Putamen (tissue), 1 donor: ENCODE results near the gene HCRTR1.
"Not testable (repeated sequence)": the region's sequence is repeated elsewhere in the genome, so short reads cannot be mapped to it uniquely, and the experiment has no call there.

Experiments
- DNase-seq: peaks from one replicate; pipeline ENCODE4 v3.0.0-alpha.2; 2016; ENCODE audit warnings: low spot score

The HCRTR1 gene

DNA sequence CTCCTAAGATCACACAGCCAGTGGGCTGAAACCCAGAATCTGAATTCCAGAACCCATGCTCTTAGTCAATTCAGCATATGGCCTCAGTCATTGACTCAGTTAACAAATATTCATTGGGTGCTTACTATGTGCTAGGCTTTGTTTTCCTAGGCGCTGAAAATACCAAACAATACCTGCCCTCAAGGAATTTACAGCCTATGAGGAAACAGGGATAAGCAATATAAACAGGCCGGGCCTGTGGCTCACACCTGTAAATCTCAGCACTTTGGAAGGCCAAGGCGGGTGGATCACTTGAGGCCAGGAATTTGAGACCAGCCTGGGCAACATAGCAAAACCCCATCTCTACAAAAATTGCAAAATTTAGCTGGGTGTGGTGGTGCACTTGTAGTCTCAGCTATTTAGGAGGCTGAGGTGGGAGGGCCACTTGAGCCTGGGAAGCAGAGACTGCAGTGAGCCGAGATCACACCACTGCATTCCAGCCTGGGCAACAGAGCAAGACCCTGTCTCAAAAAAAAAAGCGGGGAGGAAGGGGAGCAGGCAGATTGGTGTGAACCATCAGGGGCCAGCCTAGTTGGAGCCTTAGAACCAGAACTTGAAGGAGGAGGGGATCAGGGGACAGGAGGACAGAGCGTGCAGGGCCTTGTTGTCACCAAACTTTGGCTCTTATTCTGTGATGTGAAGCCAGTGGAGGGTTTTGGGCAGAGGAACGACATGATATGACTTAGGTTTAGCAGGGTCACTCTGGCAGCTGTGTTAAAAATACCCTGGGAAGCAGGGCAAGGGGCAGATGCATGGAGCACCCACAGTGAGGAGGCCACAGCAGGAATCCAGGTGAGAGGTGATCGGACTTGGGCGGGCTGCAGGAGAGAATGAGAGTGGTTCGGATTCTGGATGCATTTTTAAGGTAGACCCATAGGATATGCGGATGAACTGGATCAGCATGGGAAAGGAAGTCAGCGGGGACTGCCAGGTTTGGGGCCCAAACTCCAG is 35.4 kb upstream of the HCRTR1 start:
- no peak for DNase-seq

DNA sequence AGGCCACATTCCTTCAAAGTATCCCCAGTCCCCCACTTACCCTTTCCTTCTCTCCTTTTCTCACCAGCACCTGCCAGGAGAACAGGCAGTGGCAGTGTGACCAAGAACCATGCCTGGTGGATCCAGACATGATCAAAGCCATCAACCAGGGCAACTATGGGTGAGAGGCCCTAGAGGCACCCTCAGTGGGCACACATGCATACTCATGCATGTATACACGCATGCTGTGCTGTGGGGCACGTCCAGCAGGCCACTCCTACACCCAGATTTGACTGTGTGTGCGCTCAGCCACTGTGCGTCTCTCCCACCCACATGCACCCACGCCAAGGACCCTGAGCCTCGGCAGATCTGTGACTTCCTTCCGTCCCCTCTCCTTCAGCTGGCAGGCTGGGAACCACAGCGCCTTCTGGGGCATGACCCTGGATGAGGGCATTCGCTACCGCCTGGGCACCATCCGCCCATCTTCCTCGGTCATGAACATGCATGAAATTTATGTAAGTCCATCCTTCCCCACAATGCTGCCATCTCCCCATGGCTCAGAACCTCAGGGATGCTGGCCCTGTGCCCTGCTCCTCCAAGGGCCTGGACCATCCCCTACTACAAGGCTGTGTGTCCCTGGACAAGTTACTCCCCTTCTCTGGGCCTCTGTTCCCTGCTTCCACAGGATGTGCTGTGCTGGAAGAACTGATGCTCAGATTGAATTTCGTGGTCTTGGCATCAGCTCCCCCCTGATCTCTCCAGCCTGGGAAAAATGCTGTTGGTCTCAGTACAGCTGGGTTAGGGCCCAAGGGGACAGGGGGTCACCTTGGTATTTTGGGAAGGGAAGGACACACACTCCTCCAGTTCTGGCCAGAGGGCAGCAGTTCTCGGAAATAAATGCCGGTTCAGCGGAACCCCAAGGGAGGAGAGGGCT is 34.2 kb upstream of the HCRTR1 start:
- no peak for DNase-seq

DNA sequence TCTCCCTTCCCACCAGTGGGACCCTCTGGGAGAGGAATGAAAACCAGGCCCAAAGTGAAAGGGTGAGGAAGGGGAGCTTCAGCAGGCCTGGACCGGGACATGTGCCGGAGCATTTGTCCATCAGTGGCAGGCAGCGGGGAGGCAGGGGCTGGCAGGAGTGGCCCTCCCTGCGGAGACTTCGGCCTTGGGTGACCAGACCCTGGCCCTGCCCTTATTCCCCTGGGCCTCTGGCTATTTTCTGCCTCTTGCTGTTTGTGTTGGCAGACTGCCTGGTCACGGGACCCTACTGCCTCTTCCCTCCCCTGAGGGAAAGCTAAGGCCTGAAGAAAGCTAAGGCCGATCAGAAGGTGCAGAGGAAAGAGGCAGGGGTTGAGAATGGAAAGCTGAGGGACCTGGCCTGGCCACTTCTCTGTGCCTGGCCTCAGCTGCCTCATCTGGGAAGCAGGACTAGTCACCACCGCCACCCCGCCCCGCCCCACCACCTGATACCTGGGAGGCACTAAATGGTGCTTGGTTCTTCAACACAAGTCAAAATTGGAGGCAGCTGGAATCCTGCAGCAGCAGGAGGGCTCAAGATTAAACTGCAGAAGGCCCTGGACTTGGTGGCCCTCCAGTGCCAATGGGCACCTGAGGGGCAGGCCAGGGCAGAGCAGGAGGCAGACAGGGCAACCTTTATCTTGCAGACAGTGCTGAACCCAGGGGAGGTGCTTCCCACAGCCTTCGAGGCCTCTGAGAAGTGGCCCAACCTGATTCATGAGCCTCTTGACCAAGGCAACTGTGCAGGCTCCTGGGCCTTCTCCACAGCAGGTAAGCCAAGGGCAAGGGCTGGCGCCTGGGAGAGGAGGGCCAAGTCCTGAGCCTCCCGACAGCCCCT is 33.3 kb upstream of the HCRTR1 start:
- DNase-seq: peak; percentile 25

DNA sequence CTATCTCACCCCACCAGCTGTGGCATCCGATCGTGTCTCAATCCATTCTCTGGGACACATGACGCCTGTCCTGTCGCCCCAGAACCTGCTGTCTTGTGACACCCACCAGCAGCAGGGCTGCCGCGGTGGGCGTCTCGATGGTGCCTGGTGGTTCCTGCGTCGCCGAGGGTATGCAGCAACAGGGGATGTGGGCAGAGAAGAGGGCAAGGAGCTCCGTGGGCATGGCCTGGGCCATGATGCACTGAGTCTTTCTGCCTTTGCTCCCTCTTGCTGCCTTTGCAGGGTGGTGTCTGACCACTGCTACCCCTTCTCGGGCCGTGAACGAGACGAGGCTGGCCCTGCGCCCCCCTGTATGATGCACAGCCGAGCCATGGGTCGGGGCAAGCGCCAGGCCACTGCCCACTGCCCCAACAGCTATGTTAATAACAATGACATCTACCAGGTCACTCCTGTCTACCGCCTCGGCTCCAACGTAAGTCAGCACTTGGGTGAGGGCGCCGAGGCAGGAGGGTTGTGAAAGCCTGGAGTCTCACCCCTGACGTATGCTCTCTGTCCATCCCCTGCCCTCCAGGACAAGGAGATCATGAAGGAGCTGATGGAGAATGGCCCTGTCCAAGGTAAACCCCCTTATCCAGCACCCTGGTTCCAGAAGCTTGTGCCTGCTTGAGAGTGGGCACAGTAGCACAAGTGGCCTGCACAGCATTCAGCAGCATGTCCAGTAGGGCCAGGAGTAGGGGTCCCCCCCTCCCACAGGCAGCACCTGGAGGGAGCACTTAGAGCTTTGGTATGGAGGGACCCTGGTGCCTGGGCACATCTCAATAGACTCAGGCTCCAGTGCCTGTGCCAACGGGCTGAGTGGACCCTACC is 32.4 kb upstream of the HCRTR1 start:
- no peak for DNase-seq

DNA sequence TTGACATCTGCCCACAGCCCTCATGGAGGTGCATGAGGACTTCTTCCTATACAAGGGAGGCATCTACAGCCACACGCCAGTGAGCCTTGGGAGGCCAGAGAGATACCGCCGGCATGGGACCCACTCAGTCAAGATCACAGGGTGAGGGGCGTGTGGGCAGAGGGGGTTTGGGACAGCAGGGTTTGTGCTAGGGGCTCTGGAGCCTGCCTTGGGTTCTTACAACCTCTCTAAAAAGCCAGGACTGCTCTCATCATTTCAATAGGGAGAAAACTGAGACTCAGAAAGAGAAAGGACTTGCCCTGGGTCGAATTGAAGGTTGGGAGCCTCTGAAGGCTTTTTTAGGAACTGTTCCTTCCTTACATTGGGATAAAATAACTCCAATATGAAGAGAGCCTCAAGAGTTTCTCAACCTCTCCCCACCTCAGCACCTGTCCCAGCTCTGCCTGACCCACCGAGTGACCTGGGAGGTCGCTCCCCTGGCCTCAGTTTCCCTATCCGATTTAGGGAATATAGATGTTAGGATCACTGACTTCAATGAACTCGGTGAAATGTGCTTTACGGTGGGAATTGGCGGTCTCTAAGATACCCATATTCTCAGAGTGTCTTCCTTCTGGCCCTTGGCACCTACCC is 31.6 kb upstream of the HCRTR1 start:
- DNase-seq: no peak

DNA sequence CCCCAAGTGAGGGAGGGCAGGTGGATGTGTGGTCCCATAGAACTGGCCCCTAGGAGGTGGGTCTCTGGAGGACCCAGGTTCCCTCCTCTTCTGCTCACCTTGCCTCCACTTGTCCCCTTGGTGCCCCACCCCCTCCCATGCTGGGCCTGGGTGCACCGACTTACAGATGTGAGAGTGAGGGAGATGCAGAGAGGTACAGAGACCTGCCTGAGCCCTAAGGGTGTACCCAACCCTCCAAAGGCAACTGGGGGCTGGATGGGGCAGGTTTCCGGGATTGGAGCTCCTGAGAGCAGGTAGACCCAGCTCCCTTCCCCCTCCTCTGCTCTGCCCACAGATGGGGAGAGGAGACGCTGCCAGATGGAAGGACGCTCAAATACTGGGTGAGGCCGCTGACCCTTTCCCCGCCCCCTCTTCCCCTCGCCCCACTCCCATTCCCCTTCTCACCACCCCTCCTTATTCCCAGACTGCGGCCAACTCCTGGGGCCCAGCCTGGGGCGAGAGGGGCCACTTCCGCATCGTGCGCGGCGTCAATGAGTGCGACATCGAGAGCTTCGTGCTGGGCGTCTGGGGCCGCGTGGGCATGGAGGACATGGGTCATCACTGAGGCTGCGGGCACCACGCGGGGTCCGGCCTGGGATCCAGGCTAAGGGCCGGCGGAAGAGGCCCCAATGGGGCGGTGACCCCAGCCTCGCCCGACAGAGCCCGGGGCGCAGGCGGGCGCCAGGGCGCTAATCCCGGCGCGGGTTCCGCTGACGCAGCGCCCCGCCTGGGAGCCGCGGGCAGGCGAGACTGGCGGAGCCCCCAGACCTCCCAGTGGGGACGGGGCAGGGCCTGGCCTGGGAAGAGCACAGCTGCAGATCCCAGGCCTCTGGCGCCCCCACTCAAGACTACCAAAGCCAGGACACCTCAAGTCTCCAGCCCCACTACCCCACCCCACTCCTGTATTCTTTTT is 30.8 kb upstream of the HCRTR1 start:
- no peak for DNase-seq

DNA sequence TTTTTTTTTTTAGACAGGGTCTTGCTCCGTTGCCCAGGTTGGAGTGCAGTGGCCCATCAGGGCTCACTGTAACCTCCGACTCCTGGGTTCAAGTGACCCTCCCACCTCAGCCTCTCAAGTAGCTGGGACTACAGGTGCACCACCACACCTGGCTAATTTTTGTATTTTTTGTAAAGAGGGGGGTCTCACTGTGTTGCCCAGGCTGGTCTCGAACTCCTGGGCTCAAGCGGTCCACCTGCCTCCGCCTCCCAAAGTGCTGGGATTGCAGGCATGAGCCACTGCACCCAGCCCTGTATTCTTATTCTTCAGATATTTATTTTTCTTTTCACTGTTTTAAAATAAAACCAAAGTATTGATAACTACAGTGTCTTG is 30.2 kb upstream of the HCRTR1 start:
- not testable (repeated sequence) for DNase-seq

DNA sequence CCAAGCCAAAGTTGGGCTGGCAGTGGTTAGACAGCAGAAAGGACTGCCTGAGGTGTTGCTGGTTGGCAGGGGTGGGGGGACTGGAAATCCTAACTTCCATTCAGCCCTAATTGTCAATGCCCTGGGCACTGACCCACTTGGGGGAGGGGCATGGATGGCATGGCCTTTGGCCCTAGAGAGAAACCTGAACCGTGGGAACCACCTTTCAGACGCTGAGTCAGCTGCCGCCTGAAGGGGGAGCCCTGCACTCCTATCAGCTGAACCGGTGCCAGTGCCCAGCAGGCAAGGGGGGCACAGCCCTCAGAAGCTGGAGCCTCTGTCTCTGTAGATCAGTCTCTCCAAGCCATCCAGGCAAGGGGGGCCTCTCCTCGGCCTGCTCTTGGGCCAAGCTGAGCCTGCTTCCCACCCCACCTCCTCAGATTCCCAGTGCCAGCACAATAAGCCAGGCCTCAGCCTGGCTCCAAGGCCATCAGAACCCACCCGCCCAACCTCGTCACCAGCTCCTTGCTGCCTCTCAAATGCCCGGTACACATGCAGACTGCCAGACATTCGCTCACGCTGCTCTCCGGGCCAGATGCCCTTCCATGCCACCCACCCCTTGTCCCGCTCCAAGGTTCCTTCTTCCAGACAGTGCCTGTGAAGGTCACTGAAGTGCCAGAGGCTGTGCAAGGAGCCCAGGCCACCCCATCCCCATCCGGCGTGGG is 29.6 kb upstream of the HCRTR1 start:
- DNase-seq: peak; percentile 9

DNA sequence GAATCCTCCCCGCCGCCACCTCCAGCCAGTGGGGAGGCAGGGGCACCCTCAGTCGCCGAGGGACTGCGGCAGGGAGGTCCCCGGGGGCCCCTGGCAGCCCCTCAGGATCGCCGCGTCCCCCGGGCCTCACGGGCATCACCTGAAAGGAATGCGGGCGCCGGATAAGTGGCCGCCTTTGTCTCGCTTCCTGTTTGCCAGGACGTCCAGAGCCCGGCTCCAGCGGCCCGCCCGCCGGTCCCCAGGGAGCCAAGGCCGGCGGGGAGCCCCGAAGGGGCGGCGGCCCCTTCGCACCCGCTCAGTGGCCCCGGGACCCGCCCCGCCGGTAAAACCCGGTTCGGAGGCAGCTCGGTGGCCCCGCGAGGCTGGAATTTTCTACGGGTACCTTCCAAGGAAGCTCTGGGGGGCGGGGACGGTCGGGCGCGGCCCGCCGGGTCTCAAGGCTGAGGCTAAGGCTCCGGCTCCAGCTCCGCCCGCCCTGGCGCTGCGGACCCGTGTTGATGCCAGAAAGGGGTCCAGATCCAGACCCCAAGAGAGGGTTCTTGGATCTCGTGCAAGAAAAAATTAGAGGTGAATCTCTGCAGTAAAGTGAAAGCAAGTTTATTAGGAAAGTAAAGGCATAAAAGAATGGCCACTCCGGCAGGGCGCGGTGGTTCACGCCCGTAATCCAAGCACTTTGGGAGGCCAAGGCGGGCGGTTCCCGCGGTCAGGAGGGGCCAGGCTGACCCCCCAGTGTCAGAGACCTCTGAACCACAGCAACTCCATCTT is 28.6 kb upstream of the HCRTR1 start:
- no peak for DNase-seq

DNA sequence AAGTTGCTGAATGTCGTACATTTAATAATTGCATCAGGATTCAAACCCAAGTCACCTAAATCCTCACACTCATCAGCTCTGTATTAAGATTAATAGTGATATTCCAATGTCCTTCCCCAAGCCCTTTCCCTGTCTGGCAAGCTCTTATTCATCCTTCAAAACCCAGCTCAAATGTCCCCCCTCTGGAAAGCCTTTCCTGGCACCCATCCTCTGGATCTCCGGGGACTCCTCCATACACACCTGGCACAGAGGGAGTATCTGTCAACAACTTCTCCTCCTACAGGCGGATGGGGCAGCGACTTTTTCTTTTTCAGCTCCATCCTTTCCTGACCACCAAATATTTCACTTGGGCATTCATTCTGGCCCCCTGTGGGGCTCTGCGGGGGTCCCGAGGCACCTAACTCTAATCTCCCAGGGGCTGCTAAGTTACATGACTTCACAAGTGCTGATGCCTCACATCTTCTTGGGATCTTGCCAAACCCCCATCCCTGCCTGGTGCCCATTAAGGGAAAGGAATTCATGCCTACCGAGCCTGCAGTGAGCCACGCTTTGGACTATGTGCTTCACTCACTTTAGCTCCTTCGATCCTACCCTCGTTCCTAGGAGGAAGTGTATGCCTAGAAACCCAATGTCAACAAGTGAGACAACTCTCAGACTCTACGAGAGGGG is 25.9 kb upstream of the HCRTR1 start:
- no peak for DNase-seq

DNA sequence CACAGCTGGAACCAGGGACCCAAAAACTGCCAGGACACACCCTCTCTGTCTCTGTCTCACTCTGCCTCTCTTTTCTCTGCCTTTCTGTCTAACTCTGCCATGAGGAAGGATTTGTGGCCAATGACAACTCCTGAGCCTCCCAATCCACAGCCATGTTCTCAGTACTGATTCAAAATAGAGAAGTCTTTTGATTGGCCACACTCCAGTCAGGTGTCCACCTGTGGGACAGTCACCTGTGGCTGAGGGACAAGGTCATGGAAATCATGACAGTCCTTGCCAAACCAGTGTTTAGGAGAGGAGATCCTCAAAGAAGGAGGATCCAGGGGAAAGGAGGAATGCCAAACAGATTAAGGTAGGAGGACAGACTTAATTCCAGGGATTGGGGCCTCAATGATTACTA is 25.4 kb upstream of the HCRTR1 start:
- DNase-seq: no peak

DNA sequence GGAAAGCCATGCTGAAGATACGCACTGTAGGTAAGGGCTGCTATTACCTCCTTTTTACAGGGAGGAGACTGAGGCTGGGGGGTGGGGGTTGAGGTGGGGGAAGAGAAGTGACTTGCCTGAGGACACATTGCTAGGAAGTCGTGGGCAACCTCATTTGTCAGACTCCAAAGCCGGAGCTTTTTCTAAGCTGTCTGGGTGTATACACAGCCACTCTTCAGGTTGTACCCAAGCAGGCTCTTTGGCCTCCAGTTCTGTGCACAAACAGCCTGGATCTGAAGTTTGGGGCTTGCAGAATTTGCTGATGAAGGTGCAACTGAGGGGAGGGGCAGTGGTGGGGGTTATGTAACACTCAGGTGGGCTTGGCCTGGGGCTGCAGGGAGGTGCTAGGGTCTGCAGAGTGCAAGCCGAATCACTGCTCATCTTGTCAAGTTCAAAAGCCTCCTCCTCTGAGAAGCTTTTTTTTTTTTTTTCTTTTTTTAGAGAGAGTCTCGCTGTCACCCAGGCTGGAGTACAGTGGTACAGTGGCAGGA is 24.3 kb upstream of the HCRTR1 start:
- no peak for DNase-seq

DNA sequence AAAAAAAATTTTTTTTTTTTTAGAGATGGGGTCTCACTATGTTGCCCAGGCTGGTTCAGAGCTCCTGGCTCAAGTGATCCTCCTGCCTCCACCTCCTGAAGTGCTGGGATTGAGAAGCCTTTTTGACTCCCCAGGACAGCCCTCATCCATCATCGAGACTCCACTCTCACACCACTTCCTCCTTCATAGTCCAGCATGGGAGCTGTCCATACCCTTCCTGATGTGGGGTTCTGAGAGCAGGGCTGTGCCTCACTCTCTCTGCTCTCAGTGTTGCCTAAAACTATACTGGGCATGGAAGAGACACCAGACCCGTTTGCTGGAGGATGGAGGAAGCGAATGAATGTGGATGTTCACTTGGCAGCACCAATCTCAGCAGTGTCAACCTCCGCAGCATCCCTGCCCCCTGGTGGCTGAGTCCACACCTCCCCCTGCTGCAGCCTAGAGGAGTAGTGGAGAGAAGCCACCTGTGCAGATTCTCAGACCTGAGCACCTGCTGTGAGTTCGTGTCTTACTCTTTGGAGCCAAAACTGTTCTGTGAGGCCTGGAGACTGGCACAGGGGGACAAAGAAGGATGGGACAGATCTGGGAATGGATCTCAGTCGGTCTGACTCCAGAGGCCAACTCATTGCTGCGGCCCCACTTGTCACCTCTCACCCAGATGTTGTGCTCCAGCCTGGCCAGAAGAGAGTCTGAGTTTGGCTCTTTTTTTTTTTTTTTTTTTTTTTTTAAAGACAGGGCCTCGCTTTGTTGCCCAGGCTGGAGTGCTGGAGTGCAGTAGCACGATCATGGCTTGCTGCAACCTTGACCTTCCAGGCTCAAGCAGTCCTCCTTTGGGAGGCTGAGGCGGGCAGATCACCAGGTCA is 23.5 kb upstream of the HCRTR1 start:
- DNase-seq: peak; percentile 27

DNA sequence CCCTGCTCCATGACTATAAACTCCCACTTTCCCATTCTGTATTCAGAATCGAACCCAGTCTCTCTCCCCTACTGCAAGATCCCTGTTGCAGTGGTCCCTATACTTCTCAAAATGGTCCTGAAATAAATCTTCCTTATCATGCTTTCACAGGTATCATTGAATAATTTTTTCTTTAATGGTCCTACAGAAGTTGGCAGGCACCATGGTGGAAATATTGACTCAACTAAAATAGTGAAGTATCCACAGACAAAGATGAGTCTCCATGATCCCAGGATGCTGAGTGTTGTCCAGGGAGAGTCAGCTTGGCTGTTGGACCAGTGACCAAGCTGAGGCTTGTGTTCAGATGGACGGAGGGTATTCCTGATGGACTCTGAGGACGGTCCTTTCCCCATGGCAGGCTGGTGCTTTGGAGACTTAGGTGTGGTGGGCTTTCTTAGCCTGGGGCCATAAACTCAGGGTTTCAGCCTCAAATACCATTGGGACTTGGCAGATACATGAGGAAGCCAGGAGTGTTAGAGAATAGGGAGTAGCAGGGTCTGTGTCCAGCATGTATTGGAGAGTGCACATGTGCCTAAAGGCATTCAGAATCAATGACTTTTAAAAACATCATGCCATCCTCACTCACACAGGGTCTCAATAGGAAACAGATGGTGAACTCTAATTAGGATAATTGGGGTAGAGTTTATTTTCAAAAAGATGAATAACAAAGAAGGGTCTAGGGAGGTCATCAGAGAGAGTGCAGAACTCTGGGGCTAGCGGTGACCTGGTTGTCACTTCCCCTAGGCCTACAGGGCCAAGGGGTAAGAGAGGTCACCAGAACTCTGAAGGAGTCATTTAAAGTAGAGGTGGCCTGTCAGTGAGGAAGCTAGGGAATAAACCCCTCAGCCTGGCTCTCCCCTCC is 21.4 kb upstream of the HCRTR1 start:
- DNase-seq: no peak

DNA sequence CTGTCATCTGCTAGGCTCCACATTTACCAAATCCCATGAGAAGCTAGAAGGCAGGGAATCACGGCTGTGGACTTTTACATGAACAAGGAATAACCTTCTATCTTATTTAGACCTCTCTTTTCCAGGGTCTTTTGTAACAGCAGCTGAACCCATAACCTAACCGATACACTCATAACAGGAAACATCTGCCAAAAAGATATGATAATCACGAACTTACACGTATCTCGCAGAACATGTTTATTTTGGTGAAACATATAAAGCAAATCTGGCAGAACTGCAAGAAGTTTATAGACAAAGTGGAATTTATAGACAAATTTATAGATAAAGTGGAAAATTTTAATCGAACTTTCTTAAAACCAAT is 20.8 kb upstream of the HCRTR1 start:
- no peak for DNase-seq
